WI38 (cell line): ENCODE data around the gene NEGR1.

Experiments used
- H3K4me3 ChIP-seq: 2 replicates; pipeline ENCODE4 v1.5.1; 2011; ENCODE audit warnings: low read depth, mild to moderate bottlenecking, control low read depth, low read length
- CTCF ChIP-seq: IDR thresholded peaks from 2 replicates; pipeline ENCODE4 v1.5.1; 2012; ENCODE audit warnings: low read depth, mild to moderate bottlenecking, control low read depth, low read length

NEGR1 gene

GRCh38 chr1:71424536-71424935 lies 857.8 kb downstream of the NEGR1 start:
- H3K4me3 ChIP-seq = no peak overlapping the region
- TF ChIP-seq CTCF = no peak

GRCh38 chr1:71422221-71422620 lies 860.1 kb downstream of the NEGR1 start:
- TF ChIP-seq CTCF = no peak
- no peak overlapping the region for H3K4me3 ChIP-seq

GRCh38 chr1:71417421-71417820 lies 864.9 kb downstream of the NEGR1 start:
- H3K4me3 ChIP-seq = no peak overlapping the region
- TF ChIP-seq CTCF = no peak

GRCh38 chr1:71414179-71414578 lies 868.2 kb downstream of the NEGR1 start:
- TF ChIP-seq CTCF = no peak
- no peak overlapping the region for H3K4me3 ChIP-seq

GRCh38 chr1:71413441-71414175 lies 868.7 kb downstream of the NEGR1 start:
- no peak overlapping the region for H3K4me3 ChIP-seq
- TF ChIP-seq CTCF = no peak

- TF ChIP-seq CTCF = no peak
- H3K4me3 ChIP-seq = no peak overlapping the region
Measured at GRCh38 chr1:71400050-71400449, 882.3 kb downstream of the NEGR1 start.

- TF ChIP-seq CTCF = no peak
- no peak overlapping the region for H3K4me3 ChIP-seq
Measured at GRCh38 chr1:71399594-71399993, 882.7 kb downstream of the NEGR1 start.
